ENCODE measurements around the gene SIX3.

Gene SIX3

DNA sequence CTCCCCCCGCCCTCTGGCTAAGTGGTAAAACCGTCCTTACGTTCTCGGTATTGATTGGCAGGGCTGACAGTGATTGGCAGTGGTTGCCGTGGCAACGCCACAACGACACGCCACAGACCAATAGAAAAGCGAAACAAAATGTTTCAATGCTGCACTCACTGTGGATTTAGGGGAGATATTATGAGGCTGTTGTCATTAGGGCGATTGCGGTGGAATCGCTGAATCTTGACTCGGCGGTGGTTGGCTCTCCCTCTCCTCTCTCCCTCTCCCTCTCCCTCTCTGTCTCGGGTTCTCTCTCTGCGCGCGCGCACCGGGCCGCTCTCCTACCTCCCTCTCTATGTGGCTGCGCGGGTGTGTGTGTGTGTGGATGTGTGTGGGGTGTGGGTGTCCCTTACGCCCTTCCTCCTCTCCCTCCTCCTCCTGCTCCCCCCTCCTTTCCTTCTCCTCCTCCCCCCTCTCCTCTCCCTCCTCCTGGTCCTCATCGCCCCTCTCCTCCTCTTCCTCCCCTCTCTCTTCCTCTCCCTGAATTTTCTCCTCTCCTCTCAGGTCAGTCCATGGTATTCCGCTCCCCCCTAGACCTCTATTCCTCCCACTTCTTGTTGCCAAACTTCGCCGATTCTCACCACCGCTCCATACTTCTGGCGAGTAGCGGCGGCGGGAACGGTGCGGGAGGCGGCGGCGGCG is at the start of gene SIX3:
TSS of gene SIX3 (plus strand) at position 152 of the 684 bp plus-strand sequence. CDS start at position 555, 403 bp downstream.
- Histone ChIP-seq H3K9ac (ENCODE audit: low read length) (no peak within 1 kb of the TSS), H4K20me1 (ENCODE audit: insufficient read depth, low read length) (no peaks in the 10 kb centered on the region), H3K27ac (ENCODE audit: low read length) (no peak within 1 kb of the TSS), H2AFZ (ENCODE audit: low read depth, low read length) (no peak within 1 kb of the TSS), H3K79me2 (ENCODE audit: low read length) (no peaks in the 10 kb centered on the region), H3K36me3 (replicated peaks; ENCODE audit: low read depth, low read length) (no peaks in the 10 kb centered on the region), H3K4me2 (ENCODE audit: low read length) (no peak within 1 kb of the TSS), H3K4me3 (ENCODE audit: low read length) (no peak within 1 kb of the TSS), H3K9me3 (ENCODE audit: insufficient read depth, low read length) (no peaks in the 10 kb centered on the region), H3K27me3 (ENCODE audit: low read depth, low read length) (no peaks in the 10 kb centered on the region), H3K4me1 (ENCODE audit: low read length) (no peaks in the 10 kb centered on the region)
- TF ChIP-seq EZH2phosphoT487 (IDR thresholded peaks at IDR 0.05; ENCODE audit: low read depth): no peak
- TF ChIP-seq, protein P1, sequence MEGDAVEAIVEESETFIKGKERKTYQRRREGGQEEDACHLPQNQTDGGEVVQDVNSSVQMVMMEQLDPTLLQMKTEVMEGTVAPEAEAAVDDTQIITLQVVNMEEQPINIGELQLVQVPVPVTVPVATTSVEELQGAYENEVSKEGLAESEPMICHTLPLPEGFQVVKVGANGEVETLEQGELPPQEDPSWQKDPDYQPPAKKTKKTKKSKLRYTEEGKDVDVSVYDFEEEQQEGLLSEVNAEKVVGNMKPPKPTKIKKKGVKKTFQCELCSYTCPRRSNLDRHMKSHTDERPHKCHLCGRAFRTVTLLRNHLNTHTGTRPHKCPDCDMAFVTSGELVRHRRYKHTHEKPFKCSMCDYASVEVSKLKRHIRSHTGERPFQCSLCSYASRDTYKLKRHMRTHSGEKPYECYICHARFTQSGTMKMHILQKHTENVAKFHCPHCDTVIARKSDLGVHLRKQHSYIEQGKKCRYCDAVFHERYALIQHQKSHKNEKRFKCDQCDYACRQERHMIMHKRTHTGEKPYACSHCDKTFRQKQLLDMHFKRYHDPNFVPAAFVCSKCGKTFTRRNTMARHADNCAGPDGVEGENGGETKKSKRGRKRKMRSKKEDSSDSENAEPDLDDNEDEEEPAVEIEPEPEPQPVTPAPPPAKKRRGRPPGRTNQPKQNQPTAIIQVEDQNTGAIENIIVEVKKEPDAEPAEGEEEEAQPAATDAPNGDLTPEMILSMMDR (IDR thresholded peaks at IDR 0.05; ENCODE audit: low read depth, low read length): no peak

DNA sequence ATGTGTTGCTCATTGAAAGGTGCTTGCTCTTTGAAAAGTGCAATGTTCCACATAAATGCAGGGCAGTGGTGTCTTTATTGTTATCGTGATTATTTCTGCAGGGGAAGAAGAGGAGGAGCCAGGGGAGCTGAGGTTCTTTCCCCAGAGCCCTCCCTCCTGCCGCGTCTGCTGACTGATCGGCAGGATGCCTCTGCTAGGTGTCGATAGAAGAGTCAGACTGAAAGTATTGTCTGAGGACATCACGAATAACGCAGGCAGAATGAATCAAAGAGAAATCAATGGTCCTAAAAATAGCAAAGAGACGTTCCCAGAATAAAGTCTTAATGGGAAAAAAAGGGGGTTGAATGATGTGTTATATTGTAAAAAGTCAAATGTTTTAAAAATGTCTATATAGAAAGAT is 47.4 kb upstream of the SIX3 start:
- Histone ChIP-seq H3K36me3 (replicated peaks; ENCODE audit: low read depth, low read length) (peaks cover 9% of the 10 kb centered on the region), H3K9ac (ENCODE audit: low read length) (no peak overlapping the region), H3K4me2 (ENCODE audit: low read length) (peak overlapping the region; percentile 51), H3K9me3 (ENCODE audit: insufficient read depth, low read length) (peaks cover 31% of the 10 kb centered on the region), H3K4me3 (ENCODE audit: low read length) (peak overlapping the region; percentile 20; the same call in 1 of the 2 replicates), H3K27ac (ENCODE audit: low read length) (no peak overlapping the region), H2AFZ (ENCODE audit: low read depth, low read length) (no peak overlapping the region), H3K27me3 (ENCODE audit: low read depth, low read length) (no peaks in the 10 kb centered on the region), H3K4me1 (ENCODE audit: low read length) (peaks cover 14% of the 10 kb centered on the region), H4K20me1 (ENCODE audit: insufficient read depth, low read length) (no peaks in the 10 kb centered on the region), H3K79me2 (ENCODE audit: low read length) (no peaks in the 10 kb centered on the region)
- TF ChIP-seq EZH2phosphoT487 (IDR thresholded peaks at IDR 0.05; ENCODE audit: low read depth): no peak
- TF ChIP-seq, protein P1 (IDR thresholded peaks at IDR 0.05; ENCODE audit: low read depth, low read length): no peak

DNA sequence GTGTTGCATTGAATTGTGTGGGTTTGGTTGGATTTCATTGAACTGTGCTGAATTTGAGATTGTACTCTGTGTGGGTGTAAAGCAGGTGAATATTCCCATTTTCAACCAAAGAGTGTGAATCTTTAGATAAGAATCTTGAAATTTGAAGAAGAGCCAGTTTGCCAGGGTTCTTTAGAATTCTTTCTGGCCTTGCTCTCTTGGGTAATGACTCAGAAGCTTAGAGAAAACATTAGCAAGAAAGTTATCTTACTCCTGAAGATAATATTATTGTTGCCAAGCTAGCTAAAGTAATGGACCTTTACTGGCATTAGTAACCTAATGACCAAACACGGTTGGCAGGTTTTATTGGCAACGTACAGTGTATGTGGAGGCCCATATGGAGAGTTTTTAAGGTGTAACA is 46.4 kb upstream of the SIX3 start:
- Histone ChIP-seq H3K4me1 (ENCODE audit: low read length) (peaks cover 14% of the 10 kb centered on the region), H4K20me1 (ENCODE audit: insufficient read depth, low read length) (no peaks in the 10 kb centered on the region), H3K79me2 (ENCODE audit: low read length) (no peaks in the 10 kb centered on the region), H2AFZ (ENCODE audit: low read depth, low read length) (no peak overlapping the region), H3K36me3 (replicated peaks; ENCODE audit: low read depth, low read length) (peaks cover 9% of the 10 kb centered on the region), H3K27ac (ENCODE audit: low read length) (no peak overlapping the region), H3K9ac (ENCODE audit: low read length) (no peak overlapping the region), H3K27me3 (ENCODE audit: low read depth, low read length) (no peaks in the 10 kb centered on the region), H3K4me2 (ENCODE audit: low read length) (no peak overlapping the region), H3K4me3 (ENCODE audit: low read length) (no peak overlapping the region), H3K9me3 (ENCODE audit: insufficient read depth, low read length) (peaks cover 27% of the 10 kb centered on the region)
- no peak for TF ChIP-seq EZH2phosphoT487 (IDR thresholded peaks at IDR 0.05; ENCODE audit: low read depth)
- TF ChIP-seq, protein P1 (IDR thresholded peaks at IDR 0.05; ENCODE audit: low read depth, low read length): no peak

DNA sequence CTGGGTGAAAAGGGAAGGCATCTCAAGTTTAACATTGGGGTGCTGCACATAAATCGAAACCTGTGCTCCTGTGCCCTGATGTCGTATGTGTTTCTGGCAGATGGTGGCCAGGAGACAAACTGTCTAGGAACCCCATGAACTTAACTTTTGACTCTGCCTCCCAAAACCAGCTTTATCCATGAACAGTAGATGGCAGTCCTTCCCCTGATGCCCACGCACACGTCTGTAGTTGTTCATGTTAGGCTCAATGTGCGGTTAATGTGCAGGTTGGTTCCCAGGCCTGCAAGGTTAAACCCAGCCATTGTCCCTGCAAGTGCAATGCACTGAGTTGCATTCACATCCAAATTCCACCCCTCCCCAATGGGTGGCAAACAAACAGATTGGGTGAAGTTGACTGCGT is 44.1 kb upstream of the SIX3 start:
- TF ChIP-seq, protein P1 (IDR thresholded peaks at IDR 0.05; ENCODE audit: low read depth, low read length): peak; percentile 28
- TF ChIP-seq EZH2phosphoT487 (IDR thresholded peaks at IDR 0.05; ENCODE audit: low read depth): no peak
- Histone ChIP-seq H3K27ac (ENCODE audit: low read length) (no peak overlapping the region), H3K4me1 (ENCODE audit: low read length) (peaks cover 14% of the 10 kb centered on the region), H2AFZ (ENCODE audit: low read depth, low read length) (no peak overlapping the region), H3K27me3 (ENCODE audit: low read depth, low read length) (peaks cover 4% of the 10 kb centered on the region; the same call in 1 of the 2 replicates), H3K36me3 (replicated peaks; ENCODE audit: low read depth, low read length) (peaks cover 6% of the 10 kb centered on the region), H4K20me1 (ENCODE audit: insufficient read depth, low read length) (no peaks in the 10 kb centered on the region), H3K9ac (ENCODE audit: low read length) (no peak overlapping the region), H3K9me3 (ENCODE audit: insufficient read depth, low read length) (peaks cover 10% of the 10 kb centered on the region), H3K4me2 (ENCODE audit: low read length) (no peak overlapping the region), H3K4me3 (ENCODE audit: low read length) (no peak overlapping the region), H3K79me2 (ENCODE audit: low read length) (no peaks in the 10 kb centered on the region)

Data from OCI-LY3 (cell line).